Stimulated activated CD8-positive, alpha-beta memory T cell treated with anti-CD3 and anti-CD28 coated beads, Interleukin-12 subunit alpha, Interleukin-12 subunit beta, amount 100 ng/mL, for 24 hours (primary cell): Measurements from ENCODE around the gene CORIN.
"Not testable (repeated sequence)": the region's sequence is repeated elsewhere in the genome, so short reads cannot be mapped to it uniquely, and the experiment has no call there.

ENCODE experiments used
- DNase-seq: peaks from one replicate; pipeline ENCODE4 v3.0.0-alpha.2; 2020; ENCODE audit errors: extremely low read depth

Gene CORIN

GRCh38 chr4:47691757-47692383 lies 146.0 kb downstream of the CORIN start:
- DNase-seq = not testable (repeated sequence)

DNA sequence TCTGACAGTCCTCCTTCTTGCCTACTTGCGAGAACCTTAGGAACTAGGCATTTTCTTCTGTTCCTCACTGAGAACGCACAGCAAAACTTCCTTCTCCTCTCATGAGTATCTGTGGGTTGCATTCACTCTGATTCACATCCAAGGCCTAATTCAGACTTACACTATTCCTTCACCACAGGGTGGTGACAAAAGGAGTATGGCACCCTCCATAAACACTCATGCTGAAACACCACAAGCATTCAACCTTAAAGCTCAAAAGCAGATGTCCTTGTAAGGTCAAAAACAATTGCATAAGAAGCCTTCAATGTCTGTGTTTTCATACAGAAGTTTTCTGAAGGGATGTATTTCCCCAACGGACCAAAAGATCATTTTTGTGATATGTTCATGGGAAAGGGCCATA lies 147.3 kb downstream of the CORIN start:
- no peak for DNase-seq

GRCh38 chr4:47686294-47686872 lies 151.5 kb downstream of the CORIN start:
- peak; percentile 15 for DNase-seq

DNA sequence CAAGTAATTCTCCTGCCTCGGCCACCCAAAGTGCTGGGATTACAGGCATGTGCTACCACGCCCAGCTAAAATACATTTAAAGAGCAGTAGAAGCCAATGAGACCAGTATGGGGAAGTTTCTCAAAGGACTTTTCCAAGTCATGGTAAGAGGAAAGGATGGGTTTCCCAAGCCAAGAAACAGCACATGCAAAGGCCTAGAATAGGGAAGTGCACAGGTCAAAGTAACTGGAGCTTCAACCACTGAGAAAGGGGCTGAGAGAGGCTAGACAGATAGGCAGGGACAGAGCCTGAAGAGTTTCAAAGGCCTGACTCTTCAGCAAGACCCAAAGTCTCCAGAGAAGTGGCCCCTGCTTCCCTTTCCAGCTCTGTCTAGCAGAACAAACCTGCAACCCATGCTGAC lies 162.1 kb downstream of the CORIN start:
- DNase-seq = no peak

DNA sequence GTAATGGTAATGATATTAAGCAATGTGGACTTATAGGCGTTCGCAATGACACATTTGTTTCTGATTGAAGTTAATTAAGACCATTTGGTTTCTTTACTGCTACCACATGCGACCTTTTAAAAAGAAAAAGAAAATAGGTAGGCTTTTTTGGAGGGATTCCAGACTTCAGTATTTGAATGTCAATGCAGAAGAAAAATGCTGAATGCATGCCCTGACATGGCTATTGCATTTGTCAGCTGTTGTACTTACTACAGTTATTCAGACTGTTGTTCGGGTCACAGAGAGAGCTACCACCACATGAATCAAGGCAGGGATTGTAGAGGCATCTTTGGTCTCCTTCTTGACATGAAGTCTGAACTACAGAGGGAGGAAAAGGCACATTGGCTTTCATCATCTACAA lies 163.7 kb downstream of the CORIN start:
- no peak for DNase-seq

- no peak for DNase-seq
Measured at GRCh38 chr4:47672696-47673095, 165.2 kb downstream of the CORIN start.

DNA sequence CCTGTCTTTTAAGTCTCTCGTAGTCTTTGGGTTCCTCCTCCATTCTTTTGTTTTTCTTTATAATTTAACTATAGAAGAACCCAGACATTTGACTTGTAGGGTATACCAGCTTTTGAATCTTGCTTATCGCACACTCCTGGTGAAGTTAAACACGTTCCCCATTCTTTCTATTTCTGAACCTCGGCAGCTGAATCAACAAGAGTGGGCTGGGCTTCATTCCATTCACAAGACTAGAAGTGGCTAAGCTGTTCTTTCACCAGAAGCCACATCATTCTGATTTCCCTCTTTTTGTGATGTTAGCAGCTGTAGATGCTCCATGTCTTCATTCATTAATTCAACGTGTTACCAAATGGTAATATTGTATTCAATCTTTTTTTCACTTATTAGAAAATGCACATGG lies 167.9 kb downstream of the CORIN start:
- no peak for DNase-seq

GRCh38 chr4:47668810-47669408 lies 169.0 kb downstream of the CORIN start:
- DNase-seq = no peak

GRCh38 chr4:47668256-47668655 lies 169.6 kb downstream of the CORIN start:
- DNase-seq = no peak

GRCh38 chr4:47667552-47667951 lies 170.3 kb downstream of the CORIN start:
- no peak for DNase-seq

DNA sequence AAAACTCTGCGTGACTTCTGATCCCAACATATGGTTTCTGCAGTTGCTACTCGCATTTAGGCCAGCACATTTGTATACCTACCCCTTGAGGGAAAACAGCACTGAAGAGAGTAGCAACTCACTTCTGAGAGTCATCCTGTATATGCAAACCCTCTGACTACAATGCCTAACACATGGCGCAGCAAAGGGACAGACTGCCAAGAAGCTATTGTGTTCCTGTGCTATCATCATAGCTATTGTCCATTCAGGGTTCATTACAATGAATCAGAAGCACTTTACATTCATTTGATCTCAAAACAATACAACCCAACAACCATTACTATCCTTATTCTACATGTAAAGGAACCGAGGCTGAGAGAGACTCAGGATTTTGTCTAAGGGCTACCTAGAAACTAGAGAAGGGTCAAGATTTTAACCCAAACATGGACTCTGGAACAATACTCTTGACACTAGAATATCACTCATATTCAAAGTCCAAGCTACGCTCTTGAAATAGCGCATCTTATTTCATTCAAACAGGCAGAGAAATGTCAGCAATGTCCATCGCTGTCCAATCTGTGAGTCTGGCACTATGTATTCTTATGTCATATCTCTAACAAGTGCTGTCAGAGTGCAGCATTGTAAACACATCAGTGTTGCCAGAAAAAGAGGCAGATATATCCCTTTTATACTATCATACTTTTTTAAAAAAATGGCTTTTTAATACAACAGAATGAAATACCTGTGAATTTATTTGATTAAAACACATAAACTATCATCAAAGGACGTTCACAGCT lies 173.6 kb downstream of the CORIN start:
- DNase-seq = no peak

DNA sequence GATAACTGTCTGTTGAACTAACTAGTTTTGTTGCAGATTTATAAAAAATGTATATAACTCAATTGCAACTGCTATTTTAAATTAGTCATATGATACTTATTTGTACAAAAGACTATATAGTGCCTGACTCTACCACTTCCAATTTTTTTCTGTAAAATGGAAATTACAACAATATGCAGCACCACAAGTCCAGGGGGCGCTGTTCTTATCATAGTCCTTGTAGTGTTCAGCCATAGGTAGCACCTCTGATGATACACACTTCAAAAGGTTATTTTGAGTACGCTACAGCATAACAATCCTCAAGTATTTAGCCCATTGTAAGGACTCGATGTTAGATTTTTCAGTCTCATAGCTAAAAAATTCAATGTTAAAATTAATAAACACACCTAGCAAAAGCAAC lies 174.9 kb downstream of the CORIN start:
- DNase-seq = no peak

GRCh38 chr4:47661741-47662140 lies 176.1 kb downstream of the CORIN start:
- DNase-seq = no peak

DNA sequence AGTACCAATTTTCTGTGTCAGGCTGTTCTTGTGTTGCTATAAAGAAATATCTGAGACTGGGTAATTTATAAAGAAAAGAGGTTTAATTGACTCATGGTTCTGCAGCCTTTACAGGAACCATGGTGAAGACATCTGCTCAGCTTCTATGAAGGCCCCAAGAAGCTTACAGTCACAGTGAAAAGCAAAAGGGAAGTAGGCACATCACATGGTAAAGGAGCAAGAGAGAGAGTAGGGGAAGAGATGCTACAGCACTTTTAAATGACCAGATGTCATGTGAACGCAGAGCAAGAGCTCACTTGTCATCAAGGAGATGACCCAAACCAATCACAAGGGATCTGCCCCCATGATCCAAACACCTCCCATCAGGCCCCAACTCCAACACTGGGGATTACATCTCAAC lies 178.5 kb downstream of the CORIN start:
- DNase-seq = no peak

- DNase-seq = no peak
Measured at GRCh38 chr4:47654972-47655693, 182.7 kb downstream of the CORIN start.

DNA sequence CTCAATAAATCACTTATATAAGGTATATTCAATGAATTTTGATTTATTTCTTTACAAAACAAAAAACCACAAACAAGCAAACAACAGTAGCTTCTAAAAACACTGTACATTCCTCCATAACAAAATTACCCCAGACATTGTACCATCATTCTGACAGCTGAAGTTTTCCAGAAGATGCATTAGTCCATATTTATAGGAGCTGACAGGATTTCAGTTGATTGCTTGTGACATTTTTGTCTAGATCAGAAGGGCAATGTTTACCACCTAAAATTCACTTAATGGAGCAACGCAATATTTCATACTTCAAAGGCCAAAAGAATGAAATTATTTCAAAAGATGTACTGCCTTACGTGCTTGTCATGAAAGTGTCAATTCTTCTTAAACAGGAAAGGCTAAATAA lies 185.8 kb downstream of the CORIN start:
- DNase-seq = no peak

GRCh38 chr4:47651231-47651630 lies 186.6 kb downstream of the CORIN start:
- DNase-seq = no peak

DNA sequence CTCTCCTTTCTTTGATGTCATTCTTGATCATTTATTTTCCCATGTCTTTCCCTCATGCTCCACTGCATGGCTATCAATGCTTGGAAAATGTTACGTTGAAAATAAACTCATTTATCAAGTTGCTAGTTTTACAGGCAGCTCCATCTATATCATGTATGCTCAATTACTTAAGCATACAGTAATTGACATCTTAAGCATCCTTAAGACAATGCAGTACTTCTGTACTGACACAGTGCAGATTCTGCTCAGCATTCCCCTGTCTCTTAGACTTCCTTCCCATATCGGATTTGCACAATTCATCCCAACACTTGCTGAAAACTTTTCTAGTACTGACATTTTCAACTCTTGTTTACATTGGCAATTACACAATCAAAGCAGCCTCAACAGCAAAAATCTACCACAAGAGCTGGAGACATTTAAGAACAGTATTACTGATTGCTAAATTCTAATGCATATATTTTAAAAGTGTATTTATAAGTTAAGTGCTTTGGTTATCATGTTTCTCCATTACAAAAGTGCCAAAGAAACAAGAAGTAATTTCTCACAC lies 187.2 kb downstream of the CORIN start:
- no peak for DNase-seq

DNA sequence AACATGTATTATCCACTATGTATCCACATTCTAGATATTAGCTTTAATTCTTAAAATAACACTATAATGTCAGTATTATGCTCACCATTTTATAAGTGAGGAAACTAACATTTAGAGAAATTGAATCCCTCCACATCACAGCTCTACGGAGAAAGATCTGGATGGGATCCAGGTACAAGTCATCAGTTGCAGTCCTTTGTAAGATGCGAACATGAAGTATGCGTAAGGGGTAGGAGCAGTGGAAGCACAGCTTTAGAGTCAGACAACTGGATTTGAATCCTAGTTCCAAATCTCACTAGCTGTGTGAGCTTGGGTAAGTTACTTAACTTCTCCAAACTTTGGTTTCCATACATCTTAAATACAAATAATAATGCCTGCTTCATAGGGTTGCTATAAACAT lies 190.3 kb downstream of the CORIN start:
- DNase-seq = no peak

DNA sequence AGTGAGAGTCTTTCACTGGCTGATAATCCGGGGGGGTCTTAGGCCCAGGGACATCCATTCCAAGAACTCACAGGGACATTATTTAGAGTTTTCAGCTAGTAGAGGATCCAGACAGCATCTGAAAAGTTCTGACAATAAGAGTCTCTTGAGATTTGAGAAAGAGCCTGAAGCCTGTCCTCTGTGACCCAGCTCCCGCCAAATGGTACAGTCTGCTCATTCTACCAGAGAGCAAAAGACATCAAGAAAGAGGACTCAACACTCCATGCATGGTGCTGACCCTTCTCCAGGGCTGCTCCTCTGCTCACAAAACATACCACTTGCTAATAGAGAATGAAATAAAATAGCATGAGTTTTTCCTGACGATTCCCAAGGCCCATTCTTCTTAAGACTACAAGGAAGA lies 190.8 kb downstream of the CORIN start:
- no peak for DNase-seq

- DNase-seq = no peak
Measured at GRCh38 chr4:47646372-47646771, 191.5 kb downstream of the CORIN start.

DNA sequence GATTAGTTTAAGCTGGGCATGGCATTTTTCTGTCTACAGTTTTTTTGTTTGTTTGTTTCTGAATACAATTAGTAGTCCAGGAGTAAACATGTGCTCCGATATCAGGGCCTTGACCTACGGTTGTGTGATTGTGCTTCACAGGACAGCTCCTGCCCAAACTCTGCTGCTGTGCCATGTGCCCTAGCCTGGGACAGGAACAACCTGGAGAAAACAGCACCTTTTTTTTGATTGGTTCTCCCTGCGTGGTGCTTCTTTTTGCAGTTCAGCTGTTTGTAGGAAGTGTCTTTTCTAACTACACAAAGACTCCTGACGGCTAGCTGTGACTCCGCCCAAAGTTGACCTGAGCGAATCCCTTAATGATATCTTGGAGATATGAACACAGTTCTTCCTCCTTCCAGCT lies 194.0 kb downstream of the CORIN start:
- DNase-seq = no peak
